ENCODE data around the gene TRABD2B.

DNA sequence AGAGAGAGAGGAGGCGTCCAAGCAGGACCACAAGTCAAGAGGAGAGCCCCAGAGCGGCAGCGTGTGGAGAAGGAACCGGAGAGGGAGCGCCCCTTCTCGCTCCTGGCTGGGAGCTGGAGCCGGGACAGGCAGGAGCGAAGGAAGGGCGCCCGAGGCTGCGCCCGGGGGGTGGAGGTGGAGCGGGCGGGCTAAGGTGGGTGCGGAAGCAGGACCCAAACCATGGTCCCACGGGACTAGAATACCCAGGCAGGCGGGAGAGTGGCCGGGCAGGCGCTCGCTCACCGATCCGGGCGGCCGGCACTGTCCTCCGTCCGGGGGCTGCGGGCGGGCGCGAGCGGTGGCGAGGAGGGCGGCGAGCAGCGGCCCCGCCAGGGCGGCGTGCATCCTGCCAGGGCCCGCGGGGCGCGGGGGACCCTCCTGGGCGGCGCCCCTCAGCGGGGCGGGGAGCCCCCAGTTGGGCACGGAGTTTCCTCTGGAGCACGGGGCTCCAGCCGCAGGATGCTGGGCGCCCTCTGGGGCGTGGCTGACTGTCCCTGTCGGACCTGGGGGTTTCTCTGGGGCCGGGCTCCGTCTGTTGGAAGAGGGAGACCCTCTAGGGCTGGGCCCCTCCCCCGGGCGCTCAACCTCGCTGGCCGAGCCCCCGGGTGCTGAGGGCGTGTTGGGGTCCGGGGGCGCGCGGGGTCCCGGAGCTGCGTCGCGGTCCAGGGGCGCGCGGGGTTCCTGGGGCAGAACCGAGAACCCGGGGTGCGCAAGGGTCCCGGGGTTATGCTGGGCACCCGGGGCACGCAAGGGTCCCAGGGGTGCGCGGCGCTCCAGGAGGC lies 569 bp downstream of the TRABD2B start:
- TF ChIP-seq POLR2A (IDR thresholded peaks at IDR 0.05) = no peak
- TF ChIP-seq, protein P1, sequence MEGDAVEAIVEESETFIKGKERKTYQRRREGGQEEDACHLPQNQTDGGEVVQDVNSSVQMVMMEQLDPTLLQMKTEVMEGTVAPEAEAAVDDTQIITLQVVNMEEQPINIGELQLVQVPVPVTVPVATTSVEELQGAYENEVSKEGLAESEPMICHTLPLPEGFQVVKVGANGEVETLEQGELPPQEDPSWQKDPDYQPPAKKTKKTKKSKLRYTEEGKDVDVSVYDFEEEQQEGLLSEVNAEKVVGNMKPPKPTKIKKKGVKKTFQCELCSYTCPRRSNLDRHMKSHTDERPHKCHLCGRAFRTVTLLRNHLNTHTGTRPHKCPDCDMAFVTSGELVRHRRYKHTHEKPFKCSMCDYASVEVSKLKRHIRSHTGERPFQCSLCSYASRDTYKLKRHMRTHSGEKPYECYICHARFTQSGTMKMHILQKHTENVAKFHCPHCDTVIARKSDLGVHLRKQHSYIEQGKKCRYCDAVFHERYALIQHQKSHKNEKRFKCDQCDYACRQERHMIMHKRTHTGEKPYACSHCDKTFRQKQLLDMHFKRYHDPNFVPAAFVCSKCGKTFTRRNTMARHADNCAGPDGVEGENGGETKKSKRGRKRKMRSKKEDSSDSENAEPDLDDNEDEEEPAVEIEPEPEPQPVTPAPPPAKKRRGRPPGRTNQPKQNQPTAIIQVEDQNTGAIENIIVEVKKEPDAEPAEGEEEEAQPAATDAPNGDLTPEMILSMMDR (IDR thresholded peaks at IDR 0.05) = no peak
